HepG2 (cell line): ENCODE data around the gene IL4I1. TPM values are rescaled to one million over a fixed set of nuclear protein-coding genes. Genes with fewer than 3 reads are reported as not detected.
A peak's percentile ranks its signal among the peaks of the same experiment; 100 is the strongest.

Experiments
- ARID4A ChIP-seq: sonication (generic); formaldehyde crosslinking; IDR thresholded peaks from 2 replicates; pipeline ENCODE4 v1.5.0; 2020; ENCODE audit warnings: mild to moderate bottlenecking, missing genetic modification reagents, borderline replicate concordance
- ZBTB10 ChIP-seq: sonication (generic); formaldehyde crosslinking; IDR thresholded peaks from 2 replicates; pipeline ENCODE4 v1.4.0; 2020; ENCODE audit warnings: missing genetic modification reagents, borderline replicate concordance
- ZBTB2 ChIP-seq: sonication (generic); formaldehyde crosslinking; IDR thresholded peaks from 2 replicates; pipeline ENCODE4 v1.8.0; 2022; ENCODE audit warnings: low read depth, missing genetic modification reagents
- ZNF407 ChIP-seq: sonication (generic); formaldehyde crosslinking; IDR thresholded peaks from one replicate; pipeline ENCODE4 v1.5.1; 2020; ENCODE audit warnings: mild to moderate bottlenecking, missing genetic modification reagents; ENCODE audit errors: not compliant biosample characterization
- ZNF562 ChIP-seq: sonication (generic); formaldehyde crosslinking; IDR thresholded peaks from 2 replicates; pipeline ENCODE4 v1.8.0; 2022; ENCODE audit warnings: missing genetic modification reagents, borderline replicate concordance
- ZNF616 ChIP-seq: sonication (generic); formaldehyde crosslinking; IDR thresholded peaks from 2 replicates; pipeline ENCODE4 v1.5.0; 2020; ENCODE audit warnings: low read depth, mild to moderate bottlenecking, missing genetic modification reagents
- ZNF619 ChIP-seq: sonication (generic); formaldehyde crosslinking; IDR thresholded peaks from 2 replicates; pipeline ENCODE4 v1.4.0; 2020; ENCODE audit warnings: mild to moderate bottlenecking, missing genetic modification reagents
- ZSCAN22 ChIP-seq: sonication (generic); formaldehyde crosslinking; IDR thresholded peaks from 2 replicates; pipeline ENCODE4 v1.4.0; 2020; ENCODE audit warnings: mild to moderate bottlenecking, missing genetic modification reagents
- polyA plus RNA-seq, 8 experiments: library from polyadenylated mRNA; depleted of rRNA in 3 of 8; stranded (reverse) in 7 of 8; unstranded in 1 of 8; fragments of >200 nt; fragmentation: Illumina TruSeq in 4 of 8; extraction: Trizol in 4 of 8; gene quantifications; 2 replicates each; pipeline versions ENCODE4 v1.2.1 to v1.2.3, GENCODE V29; 2011 to 2016; ENCODE audit warnings: low read depth in 4 of 8, missing spikeins in 1 of 8, mixed read lengths in 1 of 8; ENCODE audit not compliant: insufficient read depth in 1 of 8
- total RNA-seq, 5 experiments: library from RNA; depleted of rRNA; stranded (reverse); fragments of >200 nt; fragmentation: Illumina TruSeq; extraction: Trizol; gene quantifications; 2 replicates each; pipeline ENCODE4 v1.2.3, GENCODE V29; 2016; ENCODE audit warnings: low read depth in 1 of 5

IL4I1 gene
- total and polyA plus RNA-seq, 2 of the 13 experiments (the other 11 are each of a cell fraction or from before 2014, with no cell fraction given) = not detected

- TF ChIP-seq ZBTB2 (CRISPR knock-in tag) (no peak), ZNF407 (CRISPR knock-in tag) (peak; percentile 56), ZBTB10 (CRISPR knock-in tag) (no peak), ZSCAN22 (CRISPR knock-in tag) (no peak), ZNF616 (CRISPR knock-in tag) (no peak), ZNF562 (CRISPR knock-in tag) (no peak), ARID4A (peak; percentile 59), ZNF619 (CRISPR knock-in tag) (0 out of 2 replicates have a peak, but pooled peaks have one; percentile 71)
These were observed 18.6 kb downstream of the IL4I1 start (continued) for GRCh38 chr19:49877879-49878743.
